ENCODE results near the gene DNAJC6. TPM values are rescaled to one million over a fixed set of nuclear protein-coding genes. Genes with fewer than 3 reads are reported as not detected.
"Not testable (repeated sequence)": the region's sequence is repeated elsewhere in the genome, so short reads cannot be mapped to it uniquely, and the experiment has no call there.

The DNAJC6 gene
- polyA plus RNA-seq, 4 donors: 2.2 to 6.6 (median 6.0) TPM

- DNase-seq (ENCODE audit: low read depth in 4 of 4, low spot score in 3 of 4): not testable (repeated sequence)
Observed at GRCh38 chr1:65291818-65292217, 17.5 kb upstream of the DNAJC6 start.

- DNase-seq (ENCODE audit: low read depth in 4 of 4, low spot score in 3 of 4): no peak
Observed at GRCh38 chr1:65292861-65293593, 16.3 kb upstream of the DNAJC6 start.

- no peak for DNase-seq (ENCODE audit: low read depth in 4 of 4, low spot score in 3 of 4)
Observed at GRCh38 chr1:65297706-65298105, 11.6 kb upstream of the DNAJC6 start.

GRCh38 chr1:65299328-65299727 is 10.0 kb upstream of the DNAJC6 start:
- DNase-seq (ENCODE audit: low read depth in 4 of 4, low spot score in 3 of 4): no peak

- DNase-seq (ENCODE audit: low read depth in 4 of 4, low spot score in 3 of 4): no peak
Observed at GRCh38 chr1:65308781-65309303, 501 bp upstream of the DNAJC6 start.

GRCh38 chr1:65310078-65310587 is 790 bp downstream of the DNAJC6 start:
- no peak for DNase-seq (ENCODE audit: low read depth in 4 of 4, low spot score in 3 of 4)

GRCh38 chr1:65311760-65312159 is 2.4 kb downstream of the DNAJC6 start:
- no peak for DNase-seq (ENCODE audit: low read depth in 4 of 4, low spot score in 3 of 4)

- DNase-seq (ENCODE audit: low read depth in 4 of 4, low spot score in 3 of 4): no peak
Observed at GRCh38 chr1:65316233-65316632, 6.9 kb downstream of the DNAJC6 start.

- DNase-seq (ENCODE audit: low read depth in 4 of 4, low spot score in 3 of 4): no peak
Observed at GRCh38 chr1:65317866-65318653, 8.7 kb downstream of the DNAJC6 start.

- DNase-seq (ENCODE audit: low read depth in 4 of 4, low spot score in 3 of 4): no peak
Observed at GRCh38 chr1:65319141-65319540, 9.8 kb downstream of the DNAJC6 start.

GRCh38 chr1:65319754-65320153 is 10.4 kb downstream of the DNAJC6 start:
- no peak for DNase-seq (ENCODE audit: low read depth in 4 of 4, low spot score in 3 of 4)

GRCh38 chr1:65321879-65322278 is 12.5 kb downstream of the DNAJC6 start:
- no peak for DNase-seq (ENCODE audit: low read depth in 4 of 4, low spot score in 3 of 4)

- no peak for DNase-seq (ENCODE audit: low read depth in 4 of 4, low spot score in 3 of 4)
Observed at GRCh38 chr1:65323246-65323645, 13.9 kb downstream of the DNAJC6 start.

GRCh38 chr1:65330021-65330420 is 20.7 kb downstream of the DNAJC6 start:
- no peak for DNase-seq (ENCODE audit: low read depth in 4 of 4, low spot score in 3 of 4)

GRCh38 chr1:65330822-65331221 is 21.5 kb downstream of the DNAJC6 start:
- DNase-seq (ENCODE audit: low read depth in 4 of 4, low spot score in 3 of 4): no peak

GRCh38 chr1:65332821-65333220 is 23.5 kb downstream of the DNAJC6 start:
- no peak for DNase-seq (ENCODE audit: low read depth in 4 of 4, low spot score in 3 of 4)

GRCh38 chr1:65334081-65334480 is 24.7 kb downstream of the DNAJC6 start:
- DNase-seq (ENCODE audit: low read depth in 4 of 4, low spot score in 3 of 4): no peak

GRCh38 chr1:65339866-65340468 is 30.6 kb downstream of the DNAJC6 start:
- no peak for DNase-seq (ENCODE audit: low read depth in 4 of 4, low spot score in 3 of 4)

GRCh38 chr1:65341381-65341780 is 32.0 kb downstream of the DNAJC6 start:
- no peak for DNase-seq (ENCODE audit: low read depth in 4 of 4, low spot score in 3 of 4)

GRCh38 chr1:65343286-65343685 is 33.9 kb downstream of the DNAJC6 start:
- no peak for DNase-seq (ENCODE audit: low read depth in 4 of 4, low spot score in 3 of 4)

GRCh38 chr1:65344171-65344814 is 35.0 kb downstream of the DNAJC6 start:
- no peak for DNase-seq (ENCODE audit: low read depth in 4 of 4, low spot score in 3 of 4)
